ENCODE results near the gene BTBD16. TPM values are rescaled to one million over a fixed set of nuclear protein-coding genes. Genes with fewer than 3 reads are reported as not detected.

The BTBD16 gene
- total RNA-seq, 1 experiment from 2014 or later: 0.82 TPM

GRCh38 chr10:122282253-122282671, 11.2 kb downstream of the BTBD16 start:
- no peaks in the 10 kb centered on the region for H3K36me3 ChIP-seq (ENCODE audit: control insufficient read depth, insufficient read depth, low read length)
- CTCF ChIA-PET: no interaction called here
- POLR2A ChIA-PET: no interaction called here
- in situ Hi-C loops (cut with HindIII; ENCODE audit: low pct_unique_long_range_greater_than_20kb, low sequenced_read_pairs) (no loop called here), intact Hi-C loops (cut with micrococcal nuclease; ENCODE audit: unreplicated experiment) (loop anchor here (5.0 kb wide), 1 partner anchor 285 kb away; no protein-coding TSS in a partner anchor)
- ATAC-seq (no peak), DNase-seq (ENCODE audit: low read depth, low spot score) (no peak)
- no peak overlapping the region for H3K27ac ChIP-seq (ENCODE audit: low read length)
- H3K27me3 ChIP-seq (ENCODE audit: control insufficient read depth, insufficient read depth, low read length): no peaks in the 10 kb centered on the region
- H3K4me1 ChIP-seq (ENCODE audit: control insufficient read depth, insufficient read depth, low read length): peaks cover 19% of the 10 kb centered on the region
- no TSS peak for BruUV-seq (replicated peaks)
- no peak for TF ChIP-seq SIN3A (IDR thresholded peaks at IDR 0.05; ENCODE audit: borderline replicate concordance, insufficient read depth, low read depth, low read length)
- TF ChIP-seq REST (IDR thresholded peaks at IDR 0.05; ENCODE audit: insufficient read depth in 1 of 2, low read depth in 2 of 2, low read length in 1 of 2): no peak
- TF ChIP-seq, protein P1, sequence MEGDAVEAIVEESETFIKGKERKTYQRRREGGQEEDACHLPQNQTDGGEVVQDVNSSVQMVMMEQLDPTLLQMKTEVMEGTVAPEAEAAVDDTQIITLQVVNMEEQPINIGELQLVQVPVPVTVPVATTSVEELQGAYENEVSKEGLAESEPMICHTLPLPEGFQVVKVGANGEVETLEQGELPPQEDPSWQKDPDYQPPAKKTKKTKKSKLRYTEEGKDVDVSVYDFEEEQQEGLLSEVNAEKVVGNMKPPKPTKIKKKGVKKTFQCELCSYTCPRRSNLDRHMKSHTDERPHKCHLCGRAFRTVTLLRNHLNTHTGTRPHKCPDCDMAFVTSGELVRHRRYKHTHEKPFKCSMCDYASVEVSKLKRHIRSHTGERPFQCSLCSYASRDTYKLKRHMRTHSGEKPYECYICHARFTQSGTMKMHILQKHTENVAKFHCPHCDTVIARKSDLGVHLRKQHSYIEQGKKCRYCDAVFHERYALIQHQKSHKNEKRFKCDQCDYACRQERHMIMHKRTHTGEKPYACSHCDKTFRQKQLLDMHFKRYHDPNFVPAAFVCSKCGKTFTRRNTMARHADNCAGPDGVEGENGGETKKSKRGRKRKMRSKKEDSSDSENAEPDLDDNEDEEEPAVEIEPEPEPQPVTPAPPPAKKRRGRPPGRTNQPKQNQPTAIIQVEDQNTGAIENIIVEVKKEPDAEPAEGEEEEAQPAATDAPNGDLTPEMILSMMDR (IDR thresholded peaks at IDR 0.05): no peak
- TF ChIP-seq TCF7L2 (IDR thresholded peaks at IDR 0.05; ENCODE audit: low read depth, low read length): no peak
- no peak for TF ChIP-seq POLR2AphosphoS5 (IDR thresholded peaks at IDR 0.05; ENCODE audit: low read depth, low read length)
- H3K4me3 ChIP-seq (ENCODE audit: low read depth in 2 of 2, low read length in 2 of 2): no peak overlapping the region
- H3K9me3 ChIP-seq (ENCODE audit: control insufficient read depth, insufficient read depth, low read depth, low read length): no peaks in the 10 kb centered on the region

DNA sequence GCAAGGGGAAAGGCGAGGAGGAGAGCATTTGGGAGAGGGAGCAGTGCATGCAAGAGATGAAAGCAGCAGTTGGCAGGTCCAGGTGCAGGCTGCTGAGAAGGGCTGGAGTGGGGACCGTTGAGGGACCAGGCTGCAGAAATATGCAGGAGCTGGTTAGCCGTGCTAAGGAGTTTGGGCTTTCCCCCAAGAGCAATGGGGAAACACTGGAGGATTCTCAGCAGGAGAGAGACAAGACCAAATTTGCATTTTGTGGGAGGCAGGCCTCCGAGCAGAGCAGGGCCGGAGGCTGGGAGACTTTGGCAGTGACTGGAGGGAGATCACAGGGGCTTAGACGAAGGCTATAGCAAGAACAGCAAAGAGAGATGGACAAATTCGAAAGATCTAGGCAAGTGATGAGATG, 11.8 kb downstream of the BTBD16 start:
- ATAC-seq (no peak), DNase-seq (ENCODE audit: low read depth, low spot score) (no peak)
- intact Hi-C loops (cut with micrococcal nuclease; ENCODE audit: unreplicated experiment) (loop anchor here (5.0 kb wide), 1 partner anchor 284 kb away; no protein-coding TSS in a partner anchor), in situ Hi-C loops (cut with HindIII; ENCODE audit: low pct_unique_long_range_greater_than_20kb, low sequenced_read_pairs) (no loop called here)
- Histone ChIP-seq H3K27ac (ENCODE audit: low read length) (no peak overlapping the region), H3K4me3 (ENCODE audit: low read depth in 2 of 2, low read length in 2 of 2) (no peak overlapping the region), H3K4me1 (ENCODE audit: control insufficient read depth, insufficient read depth, low read length) (peaks cover 24% of the 10 kb centered on the region), H3K27me3 (ENCODE audit: control insufficient read depth, insufficient read depth, low read length) (no peaks in the 10 kb centered on the region), H3K36me3 (ENCODE audit: control insufficient read depth, insufficient read depth, low read length) (no peaks in the 10 kb centered on the region), H3K9me3 (ENCODE audit: control insufficient read depth, insufficient read depth, low read depth, low read length) (no peaks in the 10 kb centered on the region)
- CTCF ChIA-PET: no interaction called here
- POLR2A ChIA-PET: no interaction called here
- no TSS peak for BruUV-seq (replicated peaks)
- TF ChIP-seq REST (IDR thresholded peaks at IDR 0.05; ENCODE audit: insufficient read depth in 1 of 2, low read depth in 2 of 2, low read length in 1 of 2): no peak
- TF ChIP-seq, protein P1 (IDR thresholded peaks at IDR 0.05): no peak
- TF ChIP-seq SIN3A (IDR thresholded peaks at IDR 0.05; ENCODE audit: borderline replicate concordance, insufficient read depth, low read depth, low read length): no peak
- TF ChIP-seq TCF7L2 (IDR thresholded peaks at IDR 0.05; ENCODE audit: low read depth, low read length): no peak
- no peak for TF ChIP-seq POLR2AphosphoS5 (IDR thresholded peaks at IDR 0.05; ENCODE audit: low read depth, low read length)

Measured in Panc1 (cell line).